ENCODE results near the gene MAST1. TPM values are rescaled to one million over a fixed set of nuclear protein-coding genes. Genes with fewer than 3 reads are reported as not detected.
A peak's percentile ranks its signal among the peaks of the same experiment; 100 is the strongest.
"Not testable (repeated sequence)": the region's sequence is repeated elsewhere in the genome, so short reads cannot be mapped to it uniquely, and the experiment has no call there.

MAST1 gene
- total RNA-seq, 2 donors from 2014 or later, result 0.26 TPM; not detected in 1

- Histone ChIP-seq H3K4me3 (no peak overlapping the region), H3K36me3 (replicated peaks in 1 of 2; ENCODE audit: insufficient read depth in 1 of 2, low read depth in 2 of 2) (no peaks in the 10 kb centered on the region), H3K27me3 (no peaks in the 10 kb centered on the region), H3K9me3 (no peaks in the 10 kb centered on the region), H3K27ac (peak overlapping the region; percentile 62 to 85 (median 80)), H3K4me1 (peaks cover 22% of the 10 kb centered on the region)
- intact Hi-C loops (cut with DNase I), result no loop called here
- TF ChIP-seq POLR2A (IDR thresholded peaks at IDR 0.05), result no peak
- TF ChIP-seq CTCF (IDR thresholded peaks at IDR 0.05), result no peak
- ATAC-seq (no peak), DNase-seq (peak in 2 of 4 donors; percentile 19 to 52)
- 61 to 76% methylated on average over 11 to 12 of the region's 12 CpGs for WGBS, 2 donors
Measured at GRCh38 chr19:12913851-12914690, 75.8 kb downstream of the MAST1 start.

- intact Hi-C loops (cut with DNase I); H3K36me3 ChIP-seq (replicated peaks in 1 of 2; ENCODE audit: insufficient read depth in 1 of 2, low read depth in 2 of 2); H3K27ac ChIP-seq; DNase-seq; H3K4me3 ChIP-seq; H3K27me3 ChIP-seq; H3K9me3 ChIP-seq; ATAC-seq: not testable (repeated sequence)
- H3K4me1 ChIP-seq, result peaks cover 27% of the 10 kb centered on the region
- WGBS, 2 donors, result 89 to 92% methylated on average over 4 of the region's 4 CpGs
Measured at GRCh38 chr19:12915860-12916259, 77.5 kb downstream of the MAST1 start.

- WGBS, 2 donors, result 88 to 90% methylated on average over 11 to 14 of the region's 14 CpGs
- Histone ChIP-seq H3K27me3 (no peaks in the 10 kb centered on the region), H3K4me3 (no peak overlapping the region), H3K9me3 (no peaks in the 10 kb centered on the region), H3K36me3 (replicated peaks in 1 of 2; ENCODE audit: insufficient read depth in 1 of 2, low read depth in 2 of 2) (peaks cover 0 to 5% of the 10 kb centered on the region in 2 donors), H3K27ac (no peak overlapping the region), H3K4me1 (peaks cover 15% of the 10 kb centered on the region)
- ATAC-seq (no peak), DNase-seq (no peak)
- intact Hi-C loops (cut with DNase I), result no loop called here
- TF ChIP-seq CTCF (IDR thresholded peaks at IDR 0.05), result no peak
- no peak for TF ChIP-seq POLR2A (IDR thresholded peaks at IDR 0.05)
Measured at GRCh38 chr19:12918253-12918652, 79.9 kb downstream of the MAST1 start.

GRCh38 chr19:12921047-12921446, 82.7 kb downstream of the MAST1 start:
- no peak for ATAC-seq
- no peak for DNase-seq
- intact Hi-C loops (cut with DNase I), result no loop called here

GRCh38 chr19:12922959-12923358, 84.6 kb downstream of the MAST1 start:
- H3K36me3 ChIP-seq (replicated peaks in 1 of 2; ENCODE audit: insufficient read depth in 1 of 2, low read depth in 2 of 2), result peaks cover 18 to 27% of the 10 kb centered on the region in 2 donors
- DNase-seq, result no peak
- no peaks in the 10 kb centered on the region for H3K27me3 ChIP-seq
- TF ChIP-seq POLR2A (IDR thresholded peaks at IDR 0.05), result no peak
- TF ChIP-seq CTCF (IDR thresholded peaks at IDR 0.05), result no peak
- H3K4me1 ChIP-seq, result peaks cover 8% of the 10 kb centered on the region
- H3K27ac ChIP-seq, result no peak overlapping the region
- intact Hi-C loops (cut with DNase I), result no loop called here
- ATAC-seq, result no peak
- 98 to 100% methylated on average over 4 of the region's 4 CpGs for WGBS, 2 donors
- no peaks in the 10 kb centered on the region for H3K9me3 ChIP-seq
- H3K4me3 ChIP-seq, result no peak overlapping the region

More at GRCh38 chr19:12921047-12921446, 82.7 kb downstream of the MAST1 start:
- peaks cover 6 to 21% of the 10 kb centered on the region in 2 donors for H3K36me3 ChIP-seq (replicated peaks in 1 of 2; ENCODE audit: insufficient read depth in 1 of 2, low read depth in 2 of 2)
- no peaks in the 10 kb centered on the region for H3K27me3 ChIP-seq
- peaks cover 8% of the 10 kb centered on the region for H3K4me1 ChIP-seq
- no peak overlapping the region for H3K27ac ChIP-seq
- 42 to 55% methylated on average over 3 of the region's 3 CpGs for WGBS, 2 donors
- no peaks in the 10 kb centered on the region for H3K9me3 ChIP-seq
- no peak for TF ChIP-seq CTCF (IDR thresholded peaks at IDR 0.05)
- no peak for TF ChIP-seq POLR2A (IDR thresholded peaks at IDR 0.05)
- no peak overlapping the region for H3K4me3 ChIP-seq

Small RNAs within 50 kb of the gene (microRNA-seq; reads per million reads assigned to microRNA genes)
- gene MIR5695 (ENCODE audit: borderline number of aligned reads in 2 of 2, borderline replicate concordance in 2 of 2) (0 reads per million in 2 donors), gene MIR6794 (ENCODE audit: borderline number of aligned reads in 2 of 2, borderline replicate concordance in 2 of 2) (0 reads per million in 2 donors)

Small RNAs within 50 kb of the gene (small RNA-seq; reads per million reads assigned to genes)
- gene MIR5695, result not detected
- not detected for gene MIR6794

Other genes starting within 250 kb of the MAST1 start
- gene ZNF490, start 227.7 kb upstream of the MAST1 start, total RNA-seq, result 1 to 10 TPM; 2.0 to 2.6 TPM
- gene ZNF791, start 227.6 kb upstream of the MAST1 start, total RNA-seq, result 10 to 100 TPM in 1 of 2 donors, 1 to 10 TPM in 1; 9.9 to 16.9 TPM
- 10 to 100 TPM; 30.0 to 48.0 TPM for gene MAN2B1, start 171.8 kb upstream of the MAST1 start, total RNA-seq
- gene WDR83, start 171.7 kb upstream of the MAST1 start, total RNA-seq, result 10 to 100 TPM; 12.5 to 37.2 TPM
- gene DHPS, start 156.6 kb upstream of the MAST1 start, total RNA-seq, result 100 to 1,000 TPM in 1 of 2 donors, 10 to 100 TPM in 1; 55.8 to 136 TPM
- gene GNG14, start 150.5 kb upstream of the MAST1 start, total RNA-seq, result not detected
- 1 to 10 TPM; 3.9 to 4.0 TPM for gene FBXW9, start 141.9 kb upstream of the MAST1 start, total RNA-seq
- gene TNPO2, start 114.6 kb upstream of the MAST1 start, total RNA-seq, result 10 to 100 TPM; 15.0 to 35.6 TPM
- gene TRIR, start 103.8 kb upstream of the MAST1 start, total RNA-seq, result 100 to 1,000 TPM; 187 to 282 TPM
- 10 to 100 TPM; 13.2 to 22.8 TPM for gene GET3, start 101.0 kb upstream of the MAST1 start, total RNA-seq
- gene BEST2, start 86.7 kb upstream of the MAST1 start, total RNA-seq, result not detected
- gene HOOK2, start 63.0 kb upstream of the MAST1 start, total RNA-seq, result 100 to 1,000 TPM; 114 to 354 TPM
- 100 to 1,000 TPM; 219 to 485 TPM for gene JUNB, start 47.0 kb upstream of the MAST1 start, total RNA-seq
- 100 to 1,000 TPM; 105 to 146 TPM for gene PRDX2, start 36.7 kb upstream of the MAST1 start, total RNA-seq
- not detected for gene THSD8, start 36.4 kb upstream of the MAST1 start, total RNA-seq
- gene RNASEH2A, start 31.9 kb upstream of the MAST1 start, total RNA-seq, result 1 to 10 TPM; 1.3 to 6.5 TPM
- under 1 TPM in 1 of 2 donors, not detected in 1; 0.52 TPM for gene RTBDN, start 3.9 kb upstream of the MAST1 start, total RNA-seq
- 10 to 100 TPM in 1 of 2 donors, 1 to 10 TPM in 1; 6.9 to 28.3 TPM for gene DNASE2, start 42.9 kb downstream of the MAST1 start, total RNA-seq
- not detected for gene KLF1, start 48.7 kb downstream of the MAST1 start, total RNA-seq
- 10 to 100 TPM; 17.4 to 57.7 TPM for gene GCDH, start 52.6 kb downstream of the MAST1 start, total RNA-seq
- not detected for gene SYCE2, start 80.8 kb downstream of the MAST1 start, total RNA-seq
- gene FARSA, start 95.2 kb downstream of the MAST1 start, total RNA-seq, result 10 to 100 TPM; 25.9 to 35.6 TPM
- 100 to 1,000 TPM; 298 to 388 TPM for gene CALR, start 100.1 kb downstream of the MAST1 start, total RNA-seq
- 10 to 100 TPM; 53.7 to 94.6 TPM for gene RAD23A, start 107.3 kb downstream of the MAST1 start, total RNA-seq
- gene GADD45GIP1, start 118.7 kb downstream of the MAST1 start, total RNA-seq, result 10 to 100 TPM; 31.3 to 42.0 TPM
- not detected for gene DAND5, start 131.1 kb downstream of the MAST1 start, total RNA-seq
- gene NFIX, start 157.0 kb downstream of the MAST1 start, total RNA-seq, result 10 to 100 TPM; 16.9 to 26.7 TPM

All from body of pancreas (tissue), 4 donors.